Keratinocyte (primary cell): Measurements from ENCODE around the gene GLOD4. TPM values are rescaled to one million over a fixed set of nuclear protein-coding genes. Genes with fewer than 3 reads are reported as not detected.

ENCODE experiments used
- DNase-seq: peaks from one replicate; pipeline ENCODE4 v3.0.0-alpha.2; 2011; ENCODE audit warnings: low read depth, missing footprints, low spot score
- FAIRE-seq: peaks from 2 replicates; lab custom pipeline; 2011; peaks lifted over from hg19 to GRCh38; lab: Jason Lieb, UNC
- H2AFZ ChIP-seq: 2 replicates; pipeline ENCODE4 v1.6.0; 2012; ENCODE audit warnings: low read length, control low read depth, inconsistent platforms; ENCODE audit not compliant: control insufficient read depth
- H3K27ac ChIP-seq: 2 replicates; pipeline ENCODE4 v1.5.1; 2011; ENCODE audit warnings: low read length; ENCODE audit not compliant: control insufficient read depth, insufficient read depth
- H3K27me3 ChIP-seq: 3 replicates; pipeline ENCODE4 v1.6.0; 2011; ENCODE audit warnings: low read length; ENCODE audit not compliant: control insufficient read depth, insufficient read depth; ENCODE audit errors: extremely low read depth
- H3K36me3 ChIP-seq, 2 experiments: 2 replicates in 1 of 2; 3 replicates in 1 of 2; pipeline ENCODE4 v1.5.1; 2011; ENCODE audit warnings: low read length in 2 of 2, mild to moderate bottlenecking in 1 of 2; ENCODE audit not compliant: control insufficient read depth in 2 of 2, insufficient read depth in 2 of 2; ENCODE audit errors: extremely low read depth in 1 of 2
- H3K4me1 ChIP-seq: 3 replicates; pipeline ENCODE4 v1.5.1; 2011; ENCODE audit warnings: low read length; ENCODE audit not compliant: control insufficient read depth, insufficient read depth; ENCODE audit errors: extremely low read depth
- H3K4me2 ChIP-seq: 3 replicates; pipeline ENCODE4 v1.6.0; 2011; ENCODE audit warnings: low read depth, low read length; ENCODE audit not compliant: control insufficient read depth, insufficient read depth; ENCODE audit errors: extremely low read depth
- H3K4me3 ChIP-seq, 3 experiments: fragments of 200-600 bp in 1 of 3; sonication (generic) in 1 of 3; 2 replicates in 2 of 3; 3 replicates in 1 of 3; pipeline ENCODE4 v1.5.1; 2011 to 2016; ENCODE audit warnings: low read length in 3 of 3, mild to moderate bottlenecking in 3 of 3, control low read depth in 2 of 3, inconsistent platforms in 1 of 3, low read depth in 1 of 3, mixed read lengths in 1 of 3, mixed run types in 1 of 3, moderate library complexity in 1 of 3; ENCODE audit not compliant: control insufficient read depth in 2 of 3, insufficient read depth in 2 of 3; ENCODE audit errors: extremely low read depth in 1 of 3
- H3K79me2 ChIP-seq: 2 replicates; pipeline ENCODE4 v1.6.0; 2012; ENCODE audit warnings: low read length; ENCODE audit not compliant: control insufficient read depth, insufficient read depth
- H3K9ac ChIP-seq: 3 replicates; pipeline ENCODE4 v1.6.0; 2011; ENCODE audit warnings: low read length; ENCODE audit not compliant: control insufficient read depth, insufficient read depth; ENCODE audit errors: extremely low read depth
- H3K9me1 ChIP-seq: 3 replicates; pipeline ENCODE4 v1.6.0; 2011; ENCODE audit warnings: low read length; ENCODE audit not compliant: control insufficient read depth, insufficient read depth; ENCODE audit errors: extremely low read depth
- H3K9me3 ChIP-seq: 2 replicates; pipeline ENCODE4 v1.5.1; 2012; ENCODE audit warnings: low read depth, low read length; ENCODE audit not compliant: control insufficient read depth
- H4K20me1 ChIP-seq: 3 replicates; pipeline ENCODE4 v1.6.0; 2011; ENCODE audit warnings: low read length; ENCODE audit not compliant: control insufficient read depth, insufficient read depth; ENCODE audit errors: extremely low read depth
- EZH2 ChIP-seq: IDR thresholded peaks from one replicate; pipeline ENCODE4 v1.6.1; 2012; ENCODE audit warnings: inconsistent platforms, mild to moderate bottlenecking, low read length, moderate library complexity
- dilution Hi-C: fragments of 300-500 bp; cut with MboI; formaldehyde crosslinking; loops from one replicate; pipeline ENCODE4 v1.7.0; 2020; ENCODE audit warnings: low sequenced_read_pairs; ENCODE audit not compliant: extremely low pct_ligation_motif_present
- polyA plus RNA-seq, 5 experiments: library from polyadenylated mRNA; depleted of rRNA in 3 of 5; stranded (reverse) in 3 of 5; stranded (forward) in 1 of 5; unstranded in 1 of 5; fragments of >200 nt; gene quantifications; 1 replicate in 1 of 5; 2 replicates in 3 of 5; 3 replicates in 1 of 5; pipeline versions ENCODE4 v1.2.1 to v1.2.3, GENCODE V29; 2011 to 2012; ENCODE audit warnings: missing spikeins in 2 of 5, low read depth in 1 of 5, low replicate concordance in 1 of 5
- TF ChIP-seq, protein P1 (sequence below), 3 experiments: IDR thresholded peaks in 1 of 3; conservative IDR thresholded peaks in 1 of 3; optimal IDR thresholded peaks in 1 of 3; 2 replicates in 2 of 3; 3 replicates in 1 of 3; pipeline versions ENCODE3 to v1.5.1; 2011; ENCODE audit warnings: low read length in 3 of 3, mild to moderate bottlenecking in 3 of 3, moderate library complexity in 2 of 3, control low read depth in 1 of 3, inconsistent platforms in 1 of 3; ENCODE audit not compliant: insufficient read depth in 2 of 3; ENCODE audit errors: extremely low read depth in 1 of 3

GLOD4 gene
- polyA plus RNA-seq, 1 donor (not counting 4 experiments of a cell fraction or from before 2014, with no cell fraction given) = 71.9 TPM

DNA sequence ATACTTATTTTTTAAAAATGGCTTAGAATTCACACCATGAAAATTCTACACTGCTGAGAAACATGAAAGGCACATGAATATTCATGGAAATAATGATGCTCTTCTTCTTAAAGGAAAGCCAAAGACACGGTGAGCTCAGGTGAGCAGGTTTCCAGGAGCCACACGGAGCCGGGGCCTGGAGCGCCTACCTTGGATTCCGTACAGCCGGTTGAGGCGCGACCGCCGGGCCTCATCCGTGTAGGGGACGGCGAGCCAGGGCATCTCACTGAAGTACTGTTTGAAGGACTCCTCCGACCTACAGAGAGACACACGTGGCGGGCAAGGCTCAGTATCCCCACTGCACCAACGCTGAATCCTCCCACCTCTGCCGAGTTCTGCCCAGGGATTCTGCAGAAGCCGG is 37.2 kb upstream of the GLOD4 start:
- no peak overlapping the region for H3K27ac ChIP-seq
- no peaks in the 10 kb centered on the region for H3K27me3 ChIP-seq
- H2AFZ ChIP-seq = no peak overlapping the region
- no peaks in the 10 kb centered on the region for H3K9me1 ChIP-seq
- peaks cover 4% of the 10 kb centered on the region for H3K79me2 ChIP-seq
- FAIRE-seq (no peak), DNase-seq (no peak)
- TF ChIP-seq EZH2 = no peak
- TF ChIP-seq, protein P1, sequence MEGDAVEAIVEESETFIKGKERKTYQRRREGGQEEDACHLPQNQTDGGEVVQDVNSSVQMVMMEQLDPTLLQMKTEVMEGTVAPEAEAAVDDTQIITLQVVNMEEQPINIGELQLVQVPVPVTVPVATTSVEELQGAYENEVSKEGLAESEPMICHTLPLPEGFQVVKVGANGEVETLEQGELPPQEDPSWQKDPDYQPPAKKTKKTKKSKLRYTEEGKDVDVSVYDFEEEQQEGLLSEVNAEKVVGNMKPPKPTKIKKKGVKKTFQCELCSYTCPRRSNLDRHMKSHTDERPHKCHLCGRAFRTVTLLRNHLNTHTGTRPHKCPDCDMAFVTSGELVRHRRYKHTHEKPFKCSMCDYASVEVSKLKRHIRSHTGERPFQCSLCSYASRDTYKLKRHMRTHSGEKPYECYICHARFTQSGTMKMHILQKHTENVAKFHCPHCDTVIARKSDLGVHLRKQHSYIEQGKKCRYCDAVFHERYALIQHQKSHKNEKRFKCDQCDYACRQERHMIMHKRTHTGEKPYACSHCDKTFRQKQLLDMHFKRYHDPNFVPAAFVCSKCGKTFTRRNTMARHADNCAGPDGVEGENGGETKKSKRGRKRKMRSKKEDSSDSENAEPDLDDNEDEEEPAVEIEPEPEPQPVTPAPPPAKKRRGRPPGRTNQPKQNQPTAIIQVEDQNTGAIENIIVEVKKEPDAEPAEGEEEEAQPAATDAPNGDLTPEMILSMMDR (optimal IDR thresholded peaks at IDR 0.05 in 1 of 3, IDR thresholded peaks at IDR 0.05 in 1 of 3, conservative IDR thresholded peaks at IDR 0.05 in 1 of 3; ENCODE audit: extremely low read depth in 1 of 3, insufficient read depth in 2 of 3, low read length in 3 of 3) = no peak
- H3K9ac ChIP-seq = no peak overlapping the region
- dilution Hi-C loops = no loop called here
- no peak overlapping the region for H3K4me2 ChIP-seq
- H3K9me3 ChIP-seq = no peaks in the 10 kb centered on the region
- peaks cover 3% of the 10 kb centered on the region for H4K20me1 ChIP-seq
- no peak overlapping the region for H3K4me3 ChIP-seq
- H3K36me3 ChIP-seq = peaks cover 28 to 39% of the 10 kb centered on the region in 2 experiments
- H3K4me1 ChIP-seq = no peaks in the 10 kb centered on the region

DNA sequence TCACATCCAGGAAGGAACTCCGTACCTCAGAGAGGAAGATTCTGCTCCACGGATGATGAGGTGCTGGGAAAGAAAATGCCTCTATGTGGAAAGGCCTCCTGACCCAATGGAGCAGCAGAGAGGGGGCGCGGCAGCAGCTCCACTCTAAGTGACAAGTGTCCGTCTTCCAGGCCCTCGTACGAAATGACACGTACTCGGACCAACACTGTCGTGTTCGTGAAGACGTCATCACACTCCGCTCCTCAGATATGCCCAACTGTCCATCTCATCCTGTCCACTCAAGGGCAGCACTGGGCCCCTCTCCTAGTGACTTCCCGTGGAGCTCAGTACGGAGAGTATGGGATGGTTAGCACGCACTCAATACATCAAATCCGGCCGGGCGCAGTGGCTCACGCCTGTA is 32.3 kb upstream of the GLOD4 start:
- no peak for TF ChIP-seq EZH2
- TF ChIP-seq, protein P1 (optimal IDR thresholded peaks at IDR 0.05 in 1 of 3, IDR thresholded peaks at IDR 0.05 in 1 of 3, conservative IDR thresholded peaks at IDR 0.05 in 1 of 3; ENCODE audit: extremely low read depth in 1 of 3, insufficient read depth in 2 of 3, low read length in 3 of 3) = no peak
- Histone ChIP-seq H3K79me2 (peaks cover 27% of the 10 kb centered on the region), H3K27ac (no peak overlapping the region), H3K9ac (no peak overlapping the region), H3K36me3 (peaks cover 27 to 42% of the 10 kb centered on the region in 2 experiments), H3K4me2 (no peak overlapping the region), H3K27me3 (no peaks in the 10 kb centered on the region), H3K9me1 (no peaks in the 10 kb centered on the region), H2AFZ (no peak overlapping the region), H3K4me1 (no peaks in the 10 kb centered on the region), H4K20me1 (peaks cover 11% of the 10 kb centered on the region), H3K4me3 (no peak overlapping the region), H3K9me3 (no peaks in the 10 kb centered on the region)
- DNase-seq (no peak), FAIRE-seq (no peak)
- dilution Hi-C loops = no loop called here
